Measurements from ENCODE around the gene RBM47. TPM values are rescaled to one million over a fixed set of nuclear protein-coding genes. Genes with fewer than 3 reads are reported as not detected.
"Not testable (repeated sequence)": the region's sequence is repeated elsewhere in the genome, so short reads cannot be mapped to it uniquely, and the experiment has no call there.

RBM47 gene
- total and polyA plus RNA-seq, 10 of the 15 experiments (the other 5 are each of a cell fraction or from before 2014, with no cell fraction given), result 7.9 to 45.0 (median 28.7) TPM

DNA sequence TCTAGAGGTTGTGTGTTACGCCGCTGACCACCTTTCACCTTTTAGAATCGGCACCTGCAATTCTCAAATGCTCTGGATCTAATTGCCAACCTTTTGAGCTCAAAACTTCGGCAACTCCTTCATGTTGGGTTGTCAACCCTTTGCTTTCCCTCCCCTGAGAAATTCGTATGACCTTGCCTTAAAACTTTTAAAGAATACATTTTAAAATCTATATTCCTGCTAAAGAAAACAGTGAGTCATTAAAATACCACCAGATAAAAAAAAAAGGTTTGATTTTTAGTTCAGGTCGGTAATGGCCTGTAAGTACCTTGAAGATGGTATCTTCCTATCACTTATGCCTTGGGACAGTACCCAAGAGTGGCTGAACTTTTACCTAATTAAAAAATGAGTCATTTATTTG, 1.3 kb downstream of the RBM47 start:
- POLR2A ChIA-PET, result interaction anchor here (1.3 to 7.0 kb wide), 6 partner anchors 28 to 420 kb away, joined by 3 to 80 read pairs (median 8); no protein-coding TSS in a partner anchor
- Histone ChIP-seq H3K9ac (ENCODE audit: control insufficient read depth, insufficient read depth, low read length) (peak overlapping the region; percentile 66), H3K4me3 (peak overlapping the region; percentile 94), H3K4me1 (ENCODE audit: control insufficient read depth, insufficient read depth, low read length) (peaks cover 21% of the 10 kb centered on the region), H3K27ac (ENCODE audit: control insufficient read depth, insufficient read depth) (peak overlapping the region; percentile 65), H3K4me2 (ENCODE audit: control insufficient read depth, insufficient read depth) (peak overlapping the region; percentile 89), H3K79me2 (ENCODE audit: control insufficient read depth, insufficient read depth, low read length) (peaks cover 73% of the 10 kb centered on the region)
- CTCF ChIA-PET, result interaction anchor here (1.1 to 4.5 kb wide), 2 partner anchors 44 to 90 kb away, joined by 3 to 22 read pairs; no protein-coding TSS in a partner anchor
- H3K36me3 ChIP-seq (ENCODE audit: control insufficient read depth in 2 of 2, insufficient read depth in 2 of 2, low read length in 1 of 2); H3K9me3 ChIP-seq (replicated peaks; ENCODE audit: control insufficient read depth, insufficient read depth, low read length); H2AFZ ChIP-seq (ENCODE audit: control insufficient read depth, low read depth, low read length); DNase-seq (ENCODE audit: low read depth, low spot score); BruUV-seq (replicated peaks); in situ Hi-C loops (cut with MboI); H4K20me1 ChIP-seq (ENCODE audit: control insufficient read depth, insufficient read depth); FAIRE-seq; H3K27me3 ChIP-seq (replicated peaks in 1 of 2; ENCODE audit: control insufficient read depth in 2 of 2, insufficient read depth in 2 of 2, low read length in 1 of 2); ATAC-seq: not testable (repeated sequence)
- WGBS (ENCODE audit: insufficient coverage, insufficient replicate concordance, low lambda C conversion rate, missing lambda C conversion rate), result 55% methylated on average over 6 of the region's 6 CpGs
- peak; percentile 6; the same call in 1 of the 2 replicates for TF ChIP-seq NFIC (IDR thresholded peaks at IDR 0.05; ENCODE audit: low read depth, low read length)
- intact Hi-C loops (cut with micrococcal nuclease; ENCODE audit: unreplicated experiment), result loop anchor here (10.0 kb wide), 1 partner anchor 164 kb away; no protein-coding TSS in a partner anchor
- SMC1A ChIA-PET (ENCODE audit: uncharacterized antibody, unreplicated experiment), result interaction anchor here (0.7 to 12.9 kb wide), 12 partner anchors 10 to 196 kb away, joined by 3 to 215 read pairs (median 4); no protein-coding TSS in a partner anchor
- RAD21 ChIA-PET (ENCODE audit: unreplicated experiment), result interaction anchor here (0.5 to 8.5 kb wide), 13 partner anchors 28 to 303 kb away, joined by 3 to 82 read pairs (median 6); no protein-coding TSS in a partner anchor

DNA sequence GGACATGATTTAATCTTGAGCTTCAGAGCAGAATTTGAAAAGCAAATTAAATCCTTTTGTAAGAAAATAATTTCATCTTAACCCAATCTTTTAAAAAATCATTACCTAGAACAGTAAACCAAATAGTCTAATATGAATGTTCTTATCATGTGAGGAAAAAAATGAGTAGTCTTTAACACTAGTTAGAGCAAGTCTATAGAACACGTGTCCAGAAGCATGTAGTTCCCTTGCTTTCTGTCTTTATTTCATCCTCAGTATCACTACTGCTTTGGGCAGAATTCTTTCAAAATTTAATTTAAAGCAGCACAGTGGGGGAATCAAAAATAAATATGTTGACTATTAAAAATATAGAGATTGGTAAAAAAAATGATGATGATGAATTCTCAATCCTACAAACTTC, 2.1 kb downstream of the RBM47 start:
- ChIA-PET CTCF (interaction anchor here (0.6 to 4.5 kb wide), 9 partner anchors 9 to 569 kb away, joined by 3 to 22 read pairs (median 3); no protein-coding TSS in a partner anchor), RAD21 (ENCODE audit: unreplicated experiment) (interaction anchor here (0.6 to 8.5 kb wide), 17 partner anchors 10 to 1196 kb away, joined by 3 to 82 read pairs (median 5); no protein-coding TSS in a partner anchor), SMC1A (ENCODE audit: uncharacterized antibody, unreplicated experiment) (interaction anchor here (0.7 to 12.9 kb wide), 22 partner anchors 9 to 300 kb away, joined by 3 to 215 read pairs (median 4); no protein-coding TSS in a partner anchor), POLR2A (interaction anchor here (0.6 to 7.0 kb wide), 10 partner anchors 8 to 427 kb away, joined by 3 to 80 read pairs (median 4); no protein-coding TSS in a partner anchor)
- intact Hi-C loops (cut with micrococcal nuclease; ENCODE audit: unreplicated experiment) (loop anchor here (1.0 to 10.0 kb wide), 2 partner anchors 45 to 163 kb away; no protein-coding TSS in a partner anchor), in situ Hi-C loops (cut with MboI) (no loop called here)
- Histone ChIP-seq H3K79me2 (ENCODE audit: control insufficient read depth, insufficient read depth, low read length) (peaks cover 81% of the 10 kb centered on the region), H3K4me1 (ENCODE audit: control insufficient read depth, insufficient read depth, low read length) (peaks cover 30% of the 10 kb centered on the region), H3K27ac (ENCODE audit: control insufficient read depth, insufficient read depth) (peak overlapping the region; percentile 65), H3K4me2 (ENCODE audit: control insufficient read depth, insufficient read depth) (peak overlapping the region; percentile 89), H3K9me3 (replicated peaks; ENCODE audit: control insufficient read depth, insufficient read depth, low read length) (no peaks in the 10 kb centered on the region), H3K9ac (ENCODE audit: control insufficient read depth, insufficient read depth, low read length) (peak overlapping the region; percentile 66), H3K27me3 (replicated peaks in 1 of 2; ENCODE audit: control insufficient read depth in 2 of 2, insufficient read depth in 2 of 2, low read length in 1 of 2) (no peaks in the 10 kb centered on the region), H3K36me3 (ENCODE audit: control insufficient read depth in 2 of 2, insufficient read depth in 2 of 2, low read length in 1 of 2) (peaks cover 0 to 4% of the 10 kb centered on the region in 2 experiments; a peak in 3 of 4 replicates), H3K4me3 (peak overlapping the region; percentile 94), H2AFZ (ENCODE audit: control insufficient read depth, low read depth, low read length) (no peak overlapping the region), H4K20me1 (ENCODE audit: control insufficient read depth, insufficient read depth) (no peaks in the 10 kb centered on the region)
- ATAC-seq, result no peak
- DNase-seq (ENCODE audit: low read depth, low spot score), result no peak
- FAIRE-seq, result no peak
- 61% methylated on average over 1 of the region's 1 CpG for WGBS (ENCODE audit: insufficient coverage, insufficient replicate concordance, low lambda C conversion rate, missing lambda C conversion rate)
- no TSS peak for BruUV-seq (replicated peaks)
- TF ChIP-seq POLR2A (IDR thresholded peaks at IDR 0.05; ENCODE audit: low read depth, low read length) (no peak), LARP7 (IDR thresholded peaks at IDR 0.05) (no peak), RAD51 (IDR thresholded peaks at IDR 0.05) (peak; percentile 72), NR2F1 (conservative IDR thresholded peaks at IDR 0.05) (no peak), MXI1 (IDR thresholded peaks at IDR 0.05; ENCODE audit: low read depth, low read length) (peak; percentile 79; the same call in 1 of the 2 replicates), DPF2 (IDR thresholded peaks at IDR 0.05) (no peak), SMAD5 (IDR thresholded peaks at IDR 0.05; ENCODE audit: low read depth) (no peak), EZH2 (IDR thresholded peaks at IDR 0.05; ENCODE audit: borderline replicate concordance, control insufficient read depth, low read depth, low read length) (no peak), PAX8 (IDR thresholded peaks at IDR 0.05) (no peak), ZNF24 (IDR thresholded peaks at IDR 0.05) (no peak)
- TF ChIP-seq, protein P1, sequence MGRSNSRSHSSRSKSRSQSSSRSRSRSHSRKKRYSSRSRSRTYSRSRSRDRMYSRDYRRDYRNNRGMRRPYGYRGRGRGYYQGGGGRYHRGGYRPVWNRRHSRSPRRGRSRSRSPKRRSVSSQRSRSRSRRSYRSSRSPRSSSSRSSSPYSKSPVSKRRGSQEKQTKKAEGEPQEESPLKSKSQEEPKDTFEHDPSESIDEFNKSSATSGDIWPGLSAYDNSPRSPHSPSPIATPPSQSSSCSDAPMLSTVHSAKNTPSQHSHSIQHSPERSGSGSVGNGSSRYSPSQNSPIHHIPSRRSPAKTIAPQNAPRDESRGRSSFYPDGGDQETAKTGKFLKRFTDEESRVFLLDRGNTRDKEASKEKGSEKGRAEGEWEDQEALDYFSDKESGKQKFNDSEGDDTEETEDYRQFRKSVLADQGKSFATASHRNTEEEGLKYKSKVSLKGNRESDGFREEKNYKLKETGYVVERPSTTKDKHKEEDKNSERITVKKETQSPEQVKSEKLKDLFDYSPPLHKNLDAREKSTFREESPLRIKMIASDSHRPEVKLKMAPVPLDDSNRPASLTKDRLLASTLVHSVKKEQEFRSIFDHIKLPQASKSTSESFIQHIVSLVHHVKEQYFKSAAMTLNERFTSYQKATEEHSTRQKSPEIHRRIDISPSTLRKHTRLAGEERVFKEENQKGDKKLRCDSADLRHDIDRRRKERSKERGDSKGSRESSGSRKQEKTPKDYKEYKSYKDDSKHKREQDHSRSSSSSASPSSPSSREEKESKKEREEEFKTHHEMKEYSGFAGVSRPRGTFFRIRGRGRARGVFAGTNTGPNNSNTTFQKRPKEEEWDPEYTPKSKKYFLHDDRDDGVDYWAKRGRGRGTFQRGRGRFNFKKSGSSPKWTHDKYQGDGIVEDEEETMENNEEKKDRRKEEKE (IDR thresholded peaks at IDR 0.05), result 0 out of 2 replicates have a peak, but pooled peaks have one; percentile 9

Measured in GM12878 (cell line).